ENCODE results near the gene NSD1.
"Not testable (repeated sequence)": the region's sequence is repeated elsewhere in the genome, so short reads cannot be mapped to it uniquely, and the experiment has no call there.

NSD1 gene

DNA sequence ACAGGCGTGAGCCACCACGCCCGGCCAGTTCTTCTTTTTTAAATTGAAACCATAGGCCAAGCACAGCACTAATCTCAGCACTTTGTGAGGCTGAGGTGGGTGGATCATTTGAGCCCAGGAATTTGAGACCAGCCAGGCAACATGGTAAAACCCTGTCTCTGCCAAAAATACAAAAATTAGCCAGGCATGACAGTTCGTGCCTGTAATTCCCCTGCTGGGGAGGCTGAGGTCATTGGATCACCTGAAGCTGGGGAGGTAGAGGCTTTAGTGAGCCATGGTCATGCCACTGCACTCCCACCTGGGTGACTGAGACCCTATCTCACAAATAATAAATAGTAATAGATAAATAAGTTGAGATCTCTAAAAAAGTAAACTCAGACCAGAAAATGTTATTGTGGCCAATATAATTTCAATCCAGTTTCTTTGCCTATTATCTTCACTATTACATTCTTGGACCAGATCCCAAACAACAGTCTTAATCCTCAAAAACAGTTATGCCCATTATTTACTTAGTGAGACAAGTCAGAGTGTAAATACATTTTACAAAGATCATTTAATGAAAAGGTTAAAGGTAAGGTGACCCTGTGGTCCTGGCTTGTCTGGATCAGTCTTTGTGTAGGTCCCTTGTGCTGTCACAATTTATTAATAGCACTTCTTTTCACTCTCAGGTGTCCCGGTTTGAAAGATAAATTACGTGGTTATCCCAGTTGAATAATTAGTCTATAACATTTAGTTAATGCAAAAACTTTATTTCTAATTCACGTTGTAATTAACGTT, 116.4 kb downstream of the NSD1 start:
- H3K4me3 ChIP-seq (ENCODE audit: low read depth in 1 of 2, low read length in 2 of 2), result no peak overlapping the region
- no peaks in the 10 kb centered on the region for H3K9me3 ChIP-seq (ENCODE audit: low read length)
- no peaks in the 10 kb centered on the region for H3K27me3 ChIP-seq (ENCODE audit: control insufficient read depth in 1 of 2, insufficient read depth in 2 of 2, low read length in 2 of 2)
- no peaks in the 10 kb centered on the region for H3K4me1 ChIP-seq (ENCODE audit: insufficient read depth, low read length)
- no peak overlapping the region for H3K27ac ChIP-seq (ENCODE audit: low read depth, low read length)
- H3K9ac ChIP-seq (ENCODE audit: low read length), result no peak overlapping the region
- H3K36me3 ChIP-seq (ENCODE audit: insufficient read depth, low read length), result peaks cover 71% of the 10 kb centered on the region

DNA sequence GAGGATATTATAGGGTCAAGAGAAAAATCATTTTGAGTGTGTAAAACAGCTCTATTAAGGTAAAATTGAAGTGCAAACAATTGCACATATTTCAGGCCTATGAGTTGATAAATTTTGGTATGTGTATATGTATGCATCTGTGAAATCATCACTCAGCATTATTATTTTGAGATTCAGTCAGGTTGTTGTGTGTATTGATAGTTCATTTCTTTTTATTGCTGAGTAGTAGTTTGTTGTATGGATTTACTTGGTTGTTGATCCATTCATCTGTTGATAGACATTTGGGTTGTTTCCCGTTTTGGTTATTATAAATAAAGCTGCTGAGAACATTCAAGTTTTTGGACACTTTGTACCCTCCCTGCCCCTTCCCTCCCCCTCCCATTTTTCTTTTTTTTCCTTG, 119.7 kb downstream of the NSD1 start:
- Histone ChIP-seq H3K9ac (ENCODE audit: low read length) (no peak overlapping the region), H3K4me3 (ENCODE audit: low read depth in 1 of 2, low read length in 2 of 2) (no peak overlapping the region), H3K27ac (ENCODE audit: low read depth, low read length) (no peak overlapping the region), H3K9me3 (ENCODE audit: low read length) (no peaks in the 10 kb centered on the region), H3K36me3 (ENCODE audit: insufficient read depth, low read length) (peaks cover 50% of the 10 kb centered on the region), H3K27me3 (ENCODE audit: control insufficient read depth in 1 of 2, insufficient read depth in 2 of 2, low read length in 2 of 2) (no peaks in the 10 kb centered on the region), H3K4me1 (ENCODE audit: insufficient read depth, low read length) (no peaks in the 10 kb centered on the region)

DNA sequence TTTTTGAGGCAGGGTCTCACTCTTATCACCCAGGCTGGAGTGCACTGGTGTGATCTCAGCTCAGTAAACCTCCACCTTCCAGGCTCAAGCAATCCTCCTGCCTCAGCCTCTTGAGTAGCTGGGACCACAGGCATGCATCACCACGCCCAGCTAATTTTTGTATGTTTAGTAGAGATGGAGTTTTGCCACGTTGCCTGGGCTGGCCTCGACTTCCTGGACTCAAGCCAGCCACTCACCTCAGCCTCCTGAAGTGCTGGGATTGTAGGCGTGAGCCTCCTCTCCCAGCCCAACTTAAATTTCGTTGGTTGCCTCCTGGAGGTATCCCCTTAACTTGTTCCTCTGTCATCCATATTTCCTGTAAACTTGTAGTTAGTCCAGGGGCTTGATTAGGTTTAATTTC, 122.7 kb downstream of the NSD1 start:
- Histone ChIP-seq H3K9me3 (ENCODE audit: low read length) (no peaks in the 10 kb centered on the region), H3K27me3 (ENCODE audit: control insufficient read depth in 1 of 2, insufficient read depth in 2 of 2, low read length in 2 of 2) (no peaks in the 10 kb centered on the region), H3K27ac (ENCODE audit: low read depth, low read length) (no peak overlapping the region), H3K36me3 (ENCODE audit: insufficient read depth, low read length) (peaks cover 49% of the 10 kb centered on the region), H3K4me1 (ENCODE audit: insufficient read depth, low read length) (no peaks in the 10 kb centered on the region), H3K4me3 (ENCODE audit: low read depth in 1 of 2, low read length in 2 of 2) (no peak overlapping the region), H3K9ac (ENCODE audit: low read length) (no peak overlapping the region)

DNA sequence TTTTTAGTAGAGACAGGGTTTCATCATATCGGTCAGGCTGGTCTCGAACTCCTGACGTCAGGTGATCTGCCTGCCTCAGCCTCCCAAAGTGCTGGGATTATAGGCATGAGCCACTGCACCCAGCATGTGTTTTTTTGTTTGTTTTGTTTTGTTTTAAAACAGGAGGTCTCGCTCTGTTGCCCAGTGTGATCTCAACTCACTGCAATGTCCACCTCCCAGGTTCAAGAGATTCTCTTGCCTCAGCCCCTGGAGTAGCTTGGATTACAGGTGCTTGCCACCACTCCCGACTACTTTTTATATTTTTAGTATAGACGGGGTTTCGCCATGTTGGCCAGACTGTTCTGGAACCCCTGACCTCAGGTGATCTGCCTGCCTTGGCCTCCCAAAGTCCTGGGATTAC, 125.1 kb downstream of the NSD1 start:
- not testable (repeated sequence) for H3K27ac ChIP-seq (ENCODE audit: low read depth, low read length); H3K9me3 ChIP-seq (ENCODE audit: low read length); H3K4me3 ChIP-seq (ENCODE audit: low read depth in 1 of 2, low read length in 2 of 2); H3K27me3 ChIP-seq (ENCODE audit: control insufficient read depth in 1 of 2, insufficient read depth in 2 of 2, low read length in 2 of 2); H3K4me1 ChIP-seq (ENCODE audit: insufficient read depth, low read length); H3K9ac ChIP-seq (ENCODE audit: low read length)
- peaks cover 31% of the 10 kb centered on the region for H3K36me3 ChIP-seq (ENCODE audit: insufficient read depth, low read length)

DNA sequence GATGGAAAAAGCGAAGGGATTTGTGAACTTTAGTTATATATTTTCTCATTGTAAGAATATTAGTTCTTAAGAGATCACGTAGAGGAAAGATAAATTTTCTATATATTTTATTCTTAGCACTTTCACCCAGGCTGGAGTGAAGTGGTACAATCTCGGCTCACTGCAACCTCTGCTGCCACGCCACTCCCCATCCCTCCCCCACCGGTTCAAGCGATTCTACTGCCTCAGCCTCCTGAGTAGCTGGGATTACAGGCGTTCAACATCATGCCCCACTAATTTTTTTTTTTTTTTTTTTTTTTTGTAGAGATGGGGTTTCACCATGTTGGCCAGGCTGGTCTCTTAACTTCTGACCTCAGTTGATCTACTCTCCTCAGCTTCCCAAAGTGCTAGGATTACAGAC, 127.4 kb downstream of the NSD1 start:
- Histone ChIP-seq H3K9me3 (ENCODE audit: low read length) (no peaks in the 10 kb centered on the region), H3K36me3 (ENCODE audit: insufficient read depth, low read length) (peaks cover 27% of the 10 kb centered on the region), H3K4me1 (ENCODE audit: insufficient read depth, low read length) (no peaks in the 10 kb centered on the region), H3K9ac (ENCODE audit: low read length) (no peak overlapping the region), H3K27me3 (ENCODE audit: control insufficient read depth in 1 of 2, insufficient read depth in 2 of 2, low read length in 2 of 2) (no peaks in the 10 kb centered on the region), H3K4me3 (ENCODE audit: low read depth in 1 of 2, low read length in 2 of 2) (no peak overlapping the region), H3K27ac (ENCODE audit: low read depth, low read length) (no peak overlapping the region)

DNA sequence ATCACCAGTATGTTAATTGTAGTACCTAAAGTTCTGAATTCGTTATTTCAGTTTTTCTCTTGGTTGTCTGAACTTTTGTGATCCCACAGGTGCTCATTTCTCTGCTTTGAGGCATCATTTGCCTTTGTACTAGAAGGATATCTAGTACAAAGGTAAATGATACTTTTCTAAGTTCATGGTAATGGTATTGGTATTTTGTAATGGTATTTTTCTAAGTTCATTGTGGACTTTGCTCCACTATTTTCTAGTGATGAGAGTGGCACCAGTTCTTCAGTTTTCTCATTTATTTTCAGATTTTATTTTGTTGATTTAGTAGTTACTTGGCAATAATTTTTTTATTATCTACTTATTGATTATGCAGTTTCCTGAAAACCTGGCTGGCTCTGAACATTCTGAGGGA, 127.9 kb downstream of the NSD1 start:
- no peaks in the 10 kb centered on the region for H3K9me3 ChIP-seq (ENCODE audit: low read length)
- no peak overlapping the region for H3K27ac ChIP-seq (ENCODE audit: low read depth, low read length)
- no peaks in the 10 kb centered on the region for H3K4me1 ChIP-seq (ENCODE audit: insufficient read depth, low read length)
- peaks cover 32% of the 10 kb centered on the region for H3K36me3 ChIP-seq (ENCODE audit: insufficient read depth, low read length)
- no peaks in the 10 kb centered on the region for H3K27me3 ChIP-seq (ENCODE audit: control insufficient read depth in 1 of 2, insufficient read depth in 2 of 2, low read length in 2 of 2)
- no peak overlapping the region for H3K4me3 ChIP-seq (ENCODE audit: low read depth in 1 of 2, low read length in 2 of 2)
- H3K9ac ChIP-seq (ENCODE audit: low read length), result no peak overlapping the region

DNA sequence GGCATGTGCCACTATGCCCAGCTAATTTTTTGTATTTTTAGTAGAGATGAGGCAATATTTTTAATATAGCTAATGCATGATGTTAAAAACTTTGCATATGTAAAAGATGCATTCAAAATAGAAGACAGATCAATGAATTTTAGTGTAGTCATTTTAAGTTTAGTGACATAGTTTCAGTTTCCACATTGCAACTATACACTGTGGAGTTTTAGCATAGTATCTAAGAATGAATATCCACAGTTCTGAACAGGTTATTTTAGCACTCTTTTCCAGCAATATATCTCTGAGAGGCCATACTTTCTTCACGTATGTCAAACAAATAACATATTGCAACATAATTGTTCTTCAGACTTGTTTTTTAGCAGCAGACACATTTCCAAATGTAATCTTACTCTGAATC, 130.6 kb downstream of the NSD1 start:
- peaks cover 38% of the 10 kb centered on the region for H3K36me3 ChIP-seq (ENCODE audit: insufficient read depth, low read length)
- H3K4me3 ChIP-seq (ENCODE audit: low read depth in 1 of 2, low read length in 2 of 2), result no peak overlapping the region
- H3K27me3 ChIP-seq (ENCODE audit: control insufficient read depth in 1 of 2, insufficient read depth in 2 of 2, low read length in 2 of 2), result no peaks in the 10 kb centered on the region
- no peak overlapping the region for H3K27ac ChIP-seq (ENCODE audit: low read depth, low read length)
- H3K9me3 ChIP-seq (ENCODE audit: low read length), result no peaks in the 10 kb centered on the region
- no peak overlapping the region for H3K9ac ChIP-seq (ENCODE audit: low read length)
- no peaks in the 10 kb centered on the region for H3K4me1 ChIP-seq (ENCODE audit: insufficient read depth, low read length)

DNA sequence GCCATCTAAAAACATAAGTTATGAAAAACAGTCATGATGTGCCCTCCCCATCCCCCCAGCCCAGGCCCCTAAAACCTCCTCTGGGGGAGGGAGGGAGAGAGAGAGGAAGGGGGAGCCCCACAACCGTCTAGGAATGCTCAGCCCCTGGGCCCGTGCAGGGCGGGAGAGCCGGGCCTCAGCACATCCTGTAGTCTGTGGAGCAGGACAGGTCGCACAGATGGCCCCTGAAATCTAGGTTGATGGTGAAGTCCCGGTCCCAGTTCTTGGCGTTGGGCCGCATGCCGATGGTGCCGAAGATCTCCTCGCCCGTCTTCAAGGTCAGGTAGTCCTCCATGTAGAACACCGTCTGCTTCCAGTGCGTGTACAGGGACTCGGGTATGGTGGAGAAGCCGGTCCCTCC, 131.8 kb downstream of the NSD1 start:
- H3K9me3 ChIP-seq (ENCODE audit: low read length), result no peaks in the 10 kb centered on the region
- no peaks in the 10 kb centered on the region for H3K4me1 ChIP-seq (ENCODE audit: insufficient read depth, low read length)
- H3K4me3 ChIP-seq (ENCODE audit: low read depth in 1 of 2, low read length in 2 of 2), result no peak overlapping the region
- peaks cover 46% of the 10 kb centered on the region for H3K36me3 ChIP-seq (ENCODE audit: insufficient read depth, low read length)
- no peak overlapping the region for H3K27ac ChIP-seq (ENCODE audit: low read depth, low read length)
- no peak overlapping the region for H3K9ac ChIP-seq (ENCODE audit: low read length)
- H3K27me3 ChIP-seq (ENCODE audit: control insufficient read depth in 1 of 2, insufficient read depth in 2 of 2, low read length in 2 of 2), result no peaks in the 10 kb centered on the region

DNA sequence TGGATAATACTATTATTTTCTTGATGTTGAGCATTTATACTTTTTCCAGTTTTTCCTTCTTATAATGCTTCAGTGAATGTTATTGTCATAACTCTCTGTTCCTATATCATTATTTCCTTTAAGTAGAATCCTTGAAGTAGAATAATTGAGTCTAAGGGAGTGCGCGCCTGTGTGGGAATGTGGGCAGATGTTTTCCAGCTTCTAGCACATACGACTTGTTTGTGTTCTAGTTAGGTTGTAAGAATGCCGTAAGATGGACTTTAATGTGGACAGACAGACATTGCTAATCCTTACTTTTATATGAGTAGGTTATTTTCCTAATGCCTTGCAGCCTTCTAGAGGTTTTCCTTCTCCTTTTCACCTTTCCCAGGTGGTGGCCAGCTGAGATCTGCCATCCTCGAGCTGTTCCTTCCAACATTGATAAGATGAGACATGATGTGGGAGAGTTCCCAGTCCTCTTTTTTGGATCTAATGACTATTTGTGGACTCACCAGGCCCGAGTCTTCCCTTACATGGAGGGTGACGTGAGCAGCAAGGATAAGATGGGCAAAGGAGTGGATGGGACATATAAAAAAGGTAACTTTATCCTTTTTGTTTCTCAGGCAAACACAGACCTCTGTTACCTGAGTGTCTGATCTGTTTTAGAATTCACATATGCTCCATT, 135.8 kb downstream of the NSD1 start:
- H3K27ac ChIP-seq (ENCODE audit: low read depth, low read length), result no peak overlapping the region
- H3K27me3 ChIP-seq (ENCODE audit: control insufficient read depth in 1 of 2, insufficient read depth in 2 of 2, low read length in 2 of 2), result no peaks in the 10 kb centered on the region
- no peak overlapping the region for H3K4me3 ChIP-seq (ENCODE audit: low read depth in 1 of 2, low read length in 2 of 2)
- no peaks in the 10 kb centered on the region for H3K9me3 ChIP-seq (ENCODE audit: low read length)
- no peak overlapping the region for H3K9ac ChIP-seq (ENCODE audit: low read length)
- H3K36me3 ChIP-seq (ENCODE audit: insufficient read depth, low read length), result peaks cover 69% of the 10 kb centered on the region
- no peaks in the 10 kb centered on the region for H3K4me1 ChIP-seq (ENCODE audit: insufficient read depth, low read length)

DNA sequence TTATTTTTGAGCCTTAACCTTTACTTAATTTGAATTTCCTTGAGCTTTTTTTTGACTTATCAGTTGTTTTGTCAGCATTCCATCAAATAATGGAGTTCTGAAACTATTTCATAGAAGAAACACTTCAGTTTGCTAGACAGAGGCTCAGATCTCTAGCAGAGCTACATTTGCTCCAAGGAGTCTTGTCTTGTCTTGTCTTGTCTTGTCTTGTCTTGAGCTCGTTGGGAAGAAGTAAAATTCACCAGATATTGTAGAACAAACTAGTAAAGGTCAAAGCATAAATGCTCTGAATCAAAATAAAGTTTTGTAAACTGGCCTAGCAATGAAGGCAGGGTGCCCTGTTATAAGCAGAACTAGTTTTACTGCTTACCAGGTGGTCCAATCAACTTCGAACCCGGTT, 136.4 kb downstream of the NSD1 start:
- H3K9ac ChIP-seq (ENCODE audit: low read length), result no peak overlapping the region
- peaks cover 71% of the 10 kb centered on the region for H3K36me3 ChIP-seq (ENCODE audit: insufficient read depth, low read length)
- no peaks in the 10 kb centered on the region for H3K4me1 ChIP-seq (ENCODE audit: insufficient read depth, low read length)
- no peak overlapping the region for H3K27ac ChIP-seq (ENCODE audit: low read depth, low read length)
- no peak overlapping the region for H3K4me3 ChIP-seq (ENCODE audit: low read depth in 1 of 2, low read length in 2 of 2)
- no peaks in the 10 kb centered on the region for H3K9me3 ChIP-seq (ENCODE audit: low read length)
- H3K27me3 ChIP-seq (ENCODE audit: control insufficient read depth in 1 of 2, insufficient read depth in 2 of 2, low read length in 2 of 2), result no peaks in the 10 kb centered on the region

DNA sequence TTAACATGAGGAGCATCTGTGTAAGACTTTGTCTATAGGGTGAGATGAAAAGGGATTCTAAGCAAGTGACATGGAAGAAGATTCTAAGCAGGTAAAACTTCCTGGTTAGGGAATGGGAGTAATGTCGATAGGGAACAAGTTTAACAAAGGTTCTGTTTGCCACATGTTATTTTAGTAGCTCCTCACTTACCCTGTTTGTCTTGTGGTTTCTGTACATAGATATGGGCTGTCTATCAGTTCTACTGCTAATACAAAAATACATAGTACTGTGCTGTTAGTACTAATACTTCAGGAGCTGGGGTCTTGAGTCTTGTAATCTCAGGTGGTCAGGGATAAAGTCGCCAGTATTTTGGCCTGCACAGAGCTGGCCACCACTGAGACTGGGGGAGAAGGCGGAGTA, 137.1 kb downstream of the NSD1 start:
- H3K9ac ChIP-seq (ENCODE audit: low read length), result no peak overlapping the region
- no peaks in the 10 kb centered on the region for H3K9me3 ChIP-seq (ENCODE audit: low read length)
- H3K4me3 ChIP-seq (ENCODE audit: low read depth in 1 of 2, low read length in 2 of 2), result no peak overlapping the region
- H3K4me1 ChIP-seq (ENCODE audit: insufficient read depth, low read length), result no peaks in the 10 kb centered on the region
- H3K27ac ChIP-seq (ENCODE audit: low read depth, low read length), result no peak overlapping the region
- no peaks in the 10 kb centered on the region for H3K27me3 ChIP-seq (ENCODE audit: control insufficient read depth in 1 of 2, insufficient read depth in 2 of 2, low read length in 2 of 2)
- H3K36me3 ChIP-seq (ENCODE audit: insufficient read depth, low read length), result peaks cover 68% of the 10 kb centered on the region

DNA sequence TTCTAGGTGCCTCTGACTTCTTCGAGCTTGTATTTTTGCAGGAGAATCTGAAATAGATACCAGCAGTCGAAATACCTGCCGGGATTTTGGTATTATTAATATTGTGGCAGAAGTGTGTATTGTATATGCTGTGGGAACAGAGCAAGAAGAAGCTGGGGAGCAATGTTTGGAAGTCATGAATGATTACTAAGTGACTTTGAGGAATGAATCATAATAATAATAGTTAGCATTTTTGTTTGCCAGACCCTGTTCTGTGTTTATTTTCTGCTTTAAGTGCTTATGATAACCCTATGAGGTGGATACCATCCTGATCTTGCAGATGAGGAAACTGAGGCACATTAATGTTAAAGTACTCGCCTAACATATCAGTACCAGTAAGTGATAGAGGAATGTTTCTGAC, 137.5 kb downstream of the NSD1 start:
- H3K36me3 ChIP-seq (ENCODE audit: insufficient read depth, low read length), result peaks cover 68% of the 10 kb centered on the region

More for the DNA sequence above, 137.5 kb downstream of the NSD1 start:
- Histone ChIP-seq H3K9me3 (ENCODE audit: low read length) (no peaks in the 10 kb centered on the region), H3K4me1 (ENCODE audit: insufficient read depth, low read length) (no peaks in the 10 kb centered on the region), H3K27ac (ENCODE audit: low read depth, low read length) (no peak overlapping the region), H3K4me3 (ENCODE audit: low read depth in 1 of 2, low read length in 2 of 2) (no peak overlapping the region), H3K27me3 (ENCODE audit: control insufficient read depth in 1 of 2, insufficient read depth in 2 of 2, low read length in 2 of 2) (no peaks in the 10 kb centered on the region), H3K9ac (ENCODE audit: low read length) (no peak overlapping the region)
